WTC11 (cell line): ENCODE results near the gene ZNF432.

Experiments
- ATF3 ChIP-seq: sonication (generic); formaldehyde crosslinking; conservative IDR thresholded peaks from 2 replicates; pipeline ENCODE4 v1.8.1; 2022; ENCODE audit warnings: mild to moderate bottlenecking, missing genetic modification reagents
- CDX4 ChIP-seq: fragments of 250-450 bp; sonication (Bioruptor Pico); IDR thresholded peaks from 2 replicates; pipeline ENCODE4 v1.9.0; 2021; ENCODE audit warnings: moderate library complexity, mild to moderate bottlenecking, inconsistent platforms, borderline replicate concordance
- CREB1 ChIP-seq: sonication (generic); formaldehyde crosslinking; IDR thresholded peaks from 2 replicates; pipeline ENCODE4 v1.8.0; 2023; ENCODE audit warnings: mild to moderate bottlenecking, missing genetic modification reagents
- MYBL2 ChIP-seq: sonication (generic); formaldehyde crosslinking; IDR thresholded peaks from 2 replicates; pipeline ENCODE4 v1.8.1; 2023; ENCODE audit warnings: mild to moderate bottlenecking, moderate library complexity, missing genetic modification reagents
- RELA ChIP-seq: sonication (generic); formaldehyde crosslinking; IDR thresholded peaks from 2 replicates; pipeline ENCODE4 v1.8.1; 2022; ENCODE audit warnings: missing genetic modification reagents, mild to moderate bottlenecking, borderline replicate concordance
- RORB ChIP-seq: fragments of 250-450 bp; sonication (Bioruptor Pico); IDR thresholded peaks from 2 replicates; pipeline ENCODE4 v1.9.0; 2021; ENCODE audit warnings: mild to moderate bottlenecking
- ZBTB21 ChIP-seq: sonication (generic); formaldehyde crosslinking; IDR thresholded peaks from 2 replicates; pipeline ENCODE4 v1.8.1; 2023; ENCODE audit warnings: mild to moderate bottlenecking, missing genetic modification reagents, borderline replicate concordance
- ZNF138 ChIP-seq: sonication (generic); formaldehyde crosslinking; conservative IDR thresholded peaks from 2 replicates; pipeline ENCODE4 v1.8.1; 2022; ENCODE audit warnings: mild to moderate bottlenecking, moderate library complexity, missing genetic modification reagents
- ZNF396 ChIP-seq: fragments of 250-450 bp; sonication (Bioruptor Pico); IDR thresholded peaks from 2 replicates; pipeline ENCODE4 v1.8.0; 2021; ENCODE audit warnings: mild to moderate bottlenecking, moderate library complexity, borderline replicate concordance
- TF ChIP-seq, protein P1 (sequence below): fragments of 200-600 bp; IDR thresholded peaks from 2 replicates; pipeline ENCODE4 v1.8.0; 2022; ENCODE audit warnings: antibody characterized with exemption
- TF ChIP-seq, protein P2 (sequence below): sonication (generic); formaldehyde crosslinking; IDR thresholded peaks from 2 replicates; pipeline ENCODE4 v1.8.1; 2022; ENCODE audit warnings: mild to moderate bottlenecking, moderate library complexity, missing genetic modification reagents
- TF ChIP-seq, protein P3 (sequence below): sonication (generic); formaldehyde crosslinking; IDR thresholded peaks from 2 replicates; pipeline ENCODE4 v1.8.0; 2022; ENCODE audit warnings: mild to moderate bottlenecking, missing genetic modification reagents

GRCh38 chr19:52022193-52022592, 26.4 kb downstream of the ZNF432 start:
- TF ChIP-seq, protein P1, sequence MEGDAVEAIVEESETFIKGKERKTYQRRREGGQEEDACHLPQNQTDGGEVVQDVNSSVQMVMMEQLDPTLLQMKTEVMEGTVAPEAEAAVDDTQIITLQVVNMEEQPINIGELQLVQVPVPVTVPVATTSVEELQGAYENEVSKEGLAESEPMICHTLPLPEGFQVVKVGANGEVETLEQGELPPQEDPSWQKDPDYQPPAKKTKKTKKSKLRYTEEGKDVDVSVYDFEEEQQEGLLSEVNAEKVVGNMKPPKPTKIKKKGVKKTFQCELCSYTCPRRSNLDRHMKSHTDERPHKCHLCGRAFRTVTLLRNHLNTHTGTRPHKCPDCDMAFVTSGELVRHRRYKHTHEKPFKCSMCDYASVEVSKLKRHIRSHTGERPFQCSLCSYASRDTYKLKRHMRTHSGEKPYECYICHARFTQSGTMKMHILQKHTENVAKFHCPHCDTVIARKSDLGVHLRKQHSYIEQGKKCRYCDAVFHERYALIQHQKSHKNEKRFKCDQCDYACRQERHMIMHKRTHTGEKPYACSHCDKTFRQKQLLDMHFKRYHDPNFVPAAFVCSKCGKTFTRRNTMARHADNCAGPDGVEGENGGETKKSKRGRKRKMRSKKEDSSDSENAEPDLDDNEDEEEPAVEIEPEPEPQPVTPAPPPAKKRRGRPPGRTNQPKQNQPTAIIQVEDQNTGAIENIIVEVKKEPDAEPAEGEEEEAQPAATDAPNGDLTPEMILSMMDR = no peak
- TF ChIP-seq RORB (no peak), CREB1 (CRISPR knock-in tag) (no peak), CDX4 (CRISPR knock-in tag) (no peak), MYBL2 (CRISPR knock-in tag) (no peak), ZNF396 (CRISPR knock-in tag) (no peak), ATF3 (CRISPR knock-in tag) (no peak), ZNF138 (CRISPR knock-in tag) (no peak), RELA (CRISPR knock-in tag) (no peak), ZBTB21 (CRISPR knock-in tag) (no peak)
- TF ChIP-seq, protein P2, sequence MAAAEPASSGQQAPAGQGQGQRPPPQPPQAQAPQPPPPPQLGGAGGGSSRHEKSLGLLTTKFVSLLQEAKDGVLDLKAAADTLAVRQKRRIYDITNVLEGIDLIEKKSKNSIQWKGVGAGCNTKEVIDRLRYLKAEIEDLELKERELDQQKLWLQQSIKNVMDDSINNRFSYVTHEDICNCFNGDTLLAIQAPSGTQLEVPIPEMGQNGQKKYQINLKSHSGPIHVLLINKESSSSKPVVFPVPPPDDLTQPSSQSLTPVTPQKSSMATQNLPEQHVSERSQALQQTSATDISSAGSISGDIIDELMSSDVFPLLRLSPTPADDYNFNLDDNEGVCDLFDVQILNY = no peak
- TF ChIP-seq, protein P3, sequence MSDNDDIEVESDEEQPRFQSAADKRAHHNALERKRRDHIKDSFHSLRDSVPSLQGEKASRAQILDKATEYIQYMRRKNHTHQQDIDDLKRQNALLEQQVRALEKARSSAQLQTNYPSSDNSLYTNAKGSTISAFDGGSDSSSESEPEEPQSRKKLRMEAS (CRISPR knock-in tag) = no peak
